B cell (primary cell): Measurements from ENCODE around the gene GPHN.

ENCODE experiments used
- EZH2 ChIP-seq: IDR thresholded peaks from 2 replicates; pipeline ENCODE4 v1.6.1; 2012; ENCODE audit warnings: borderline replicate concordance, low read depth, mild to moderate bottlenecking, moderate library complexity, low read length; ENCODE audit not compliant: insufficient read depth, poor library complexity, severe bottlenecking
- TF ChIP-seq, protein P1 (sequence below): fragments of 200-600 bp; IDR thresholded peaks from one replicate; pipeline ENCODE4 v1.8.0; 2022; ENCODE audit warnings: antibody characterized with exemption, mild to moderate bottlenecking

DNA sequence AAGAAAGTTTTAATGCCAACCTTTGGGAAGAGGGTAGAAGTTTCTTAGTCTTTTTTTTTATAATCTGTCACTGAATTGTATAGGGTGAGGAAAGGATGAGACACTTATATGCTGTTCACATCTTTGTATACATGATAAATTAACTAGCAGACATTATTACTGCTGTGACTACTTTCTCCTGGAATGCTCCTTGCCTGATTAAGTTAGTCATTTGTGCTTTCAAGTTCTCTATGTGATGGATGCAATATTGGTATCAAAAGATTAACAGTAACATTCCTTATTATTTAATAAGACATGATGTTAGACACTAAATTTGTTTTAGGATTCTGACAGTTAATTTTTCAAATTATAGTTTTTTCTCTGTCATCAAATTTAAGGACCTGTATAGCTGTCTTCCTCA lies 457.9 kb downstream of the GPHN start:
- TF ChIP-seq, protein P1, sequence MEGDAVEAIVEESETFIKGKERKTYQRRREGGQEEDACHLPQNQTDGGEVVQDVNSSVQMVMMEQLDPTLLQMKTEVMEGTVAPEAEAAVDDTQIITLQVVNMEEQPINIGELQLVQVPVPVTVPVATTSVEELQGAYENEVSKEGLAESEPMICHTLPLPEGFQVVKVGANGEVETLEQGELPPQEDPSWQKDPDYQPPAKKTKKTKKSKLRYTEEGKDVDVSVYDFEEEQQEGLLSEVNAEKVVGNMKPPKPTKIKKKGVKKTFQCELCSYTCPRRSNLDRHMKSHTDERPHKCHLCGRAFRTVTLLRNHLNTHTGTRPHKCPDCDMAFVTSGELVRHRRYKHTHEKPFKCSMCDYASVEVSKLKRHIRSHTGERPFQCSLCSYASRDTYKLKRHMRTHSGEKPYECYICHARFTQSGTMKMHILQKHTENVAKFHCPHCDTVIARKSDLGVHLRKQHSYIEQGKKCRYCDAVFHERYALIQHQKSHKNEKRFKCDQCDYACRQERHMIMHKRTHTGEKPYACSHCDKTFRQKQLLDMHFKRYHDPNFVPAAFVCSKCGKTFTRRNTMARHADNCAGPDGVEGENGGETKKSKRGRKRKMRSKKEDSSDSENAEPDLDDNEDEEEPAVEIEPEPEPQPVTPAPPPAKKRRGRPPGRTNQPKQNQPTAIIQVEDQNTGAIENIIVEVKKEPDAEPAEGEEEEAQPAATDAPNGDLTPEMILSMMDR, result no peak
- no peak for TF ChIP-seq EZH2
